ENCODE data around the gene PNPLA3. TPM values are rescaled to one million over a fixed set of nuclear protein-coding genes. Genes with fewer than 3 reads are reported as not detected.

The PNPLA3 gene
- total RNA-seq, 1 donor from 2014 or later = 6.9 TPM

GRCh38 chr22:43921370-43921769 lies 2.2 kb upstream of the PNPLA3 start:
- H3K27me3 ChIP-seq (ENCODE audit: low read depth) = peaks cover 52% of the 10 kb centered on the region
- no peak for DNase-seq

GRCh38 chr22:43922123-43922522 lies 1.5 kb upstream of the PNPLA3 start:
- ATAC-seq = no peak
- Histone ChIP-seq H3K4me3 (no peak overlapping the region), H3K27me3 (ENCODE audit: low read depth) (peaks cover 52% of the 10 kb centered on the region), H3K9me3 (no peaks in the 10 kb centered on the region), H3K4me1 (peaks cover 6% of the 10 kb centered on the region), H3K27ac (no peak overlapping the region), H3K36me3 (no peaks in the 10 kb centered on the region)
- TF ChIP-seq CTCF (IDR thresholded peaks at IDR 0.05) = no peak
- intact Hi-C loops (cut with DNase I) = no loop called here
- no peak for DNase-seq

More at GRCh38 chr22:43921370-43921769, 2.2 kb upstream of the PNPLA3 start:
- no peak overlapping the region for H3K4me3 ChIP-seq
- no peaks in the 10 kb centered on the region for H3K9me3 ChIP-seq
- no peak for TF ChIP-seq CTCF (IDR thresholded peaks at IDR 0.05)
- intact Hi-C loops (cut with DNase I) = no loop called here
- H3K27ac ChIP-seq = no peak overlapping the region
- peaks cover 6% of the 10 kb centered on the region for H3K4me1 ChIP-seq
- H3K36me3 ChIP-seq = no peaks in the 10 kb centered on the region
- ATAC-seq = no peak

GRCh38 chr22:43923191-43923590 lies 414 bp upstream of the PNPLA3 start:
- no peaks in the 10 kb centered on the region for H3K36me3 ChIP-seq
- intact Hi-C loops (cut with DNase I) = no loop called here
- no peak for TF ChIP-seq CTCF (IDR thresholded peaks at IDR 0.05)
- H3K4me1 ChIP-seq = peaks cover 6% of the 10 kb centered on the region
- DNase-seq (no peak), ATAC-seq (peak in 1 of 2 donors; percentile 10)
- H3K4me3 ChIP-seq = peak overlapping the region; percentile 72
- peaks cover 49% of the 10 kb centered on the region for H3K27me3 ChIP-seq (ENCODE audit: low read depth)
- no peaks in the 10 kb centered on the region for H3K9me3 ChIP-seq
- H3K27ac ChIP-seq = no peak overlapping the region

GRCh38 chr22:43924877-43925276 lies 1.3 kb downstream of the PNPLA3 start:
- H3K36me3 ChIP-seq = no peaks in the 10 kb centered on the region
- H3K9me3 ChIP-seq = no peaks in the 10 kb centered on the region
- H3K27me3 ChIP-seq (ENCODE audit: low read depth) = peaks cover 33% of the 10 kb centered on the region
- no peak for DNase-seq
- peak overlapping the region; percentile 72 for H3K4me3 ChIP-seq
- H3K27ac ChIP-seq = no peak overlapping the region
- H3K4me1 ChIP-seq = peaks cover 6% of the 10 kb centered on the region
- ATAC-seq = no peak
- TF ChIP-seq CTCF (IDR thresholded peaks at IDR 0.05) = no peak
- intact Hi-C loops (cut with DNase I) = no loop called here

- intact Hi-C loops (cut with DNase I) = no loop called here
- ATAC-seq (peak in 1 of 2 donors; percentile 25), DNase-seq (peak; percentile 57)
Measured at GRCh38 chr22:43925433-43926348, 2.1 kb downstream of the PNPLA3 start.

More at GRCh38 chr22:43925433-43926348, 2.1 kb downstream of the PNPLA3 start:
- Histone ChIP-seq H3K4me3 (peak overlapping the region; percentile 72), H3K27ac (no peak overlapping the region), H3K9me3 (no peaks in the 10 kb centered on the region), H3K4me1 (peaks cover 6% of the 10 kb centered on the region), H3K36me3 (no peaks in the 10 kb centered on the region), H3K27me3 (ENCODE audit: low read depth) (peaks cover 29% of the 10 kb centered on the region)
- no peak for TF ChIP-seq CTCF (IDR thresholded peaks at IDR 0.05)

Measured in lower lobe of right lung (tissue), 2 donors.